NCI-H1105 treated with DMSO at 0.1 percent for 48 hours (cell line): Measurements from ENCODE around the gene SLIT3.

Experiments
- DNase-seq: peaks from one replicate; lab custom pipeline; 2025; lab: John Stamatoyannopoulos, UW

Gene SLIT3

DNA sequence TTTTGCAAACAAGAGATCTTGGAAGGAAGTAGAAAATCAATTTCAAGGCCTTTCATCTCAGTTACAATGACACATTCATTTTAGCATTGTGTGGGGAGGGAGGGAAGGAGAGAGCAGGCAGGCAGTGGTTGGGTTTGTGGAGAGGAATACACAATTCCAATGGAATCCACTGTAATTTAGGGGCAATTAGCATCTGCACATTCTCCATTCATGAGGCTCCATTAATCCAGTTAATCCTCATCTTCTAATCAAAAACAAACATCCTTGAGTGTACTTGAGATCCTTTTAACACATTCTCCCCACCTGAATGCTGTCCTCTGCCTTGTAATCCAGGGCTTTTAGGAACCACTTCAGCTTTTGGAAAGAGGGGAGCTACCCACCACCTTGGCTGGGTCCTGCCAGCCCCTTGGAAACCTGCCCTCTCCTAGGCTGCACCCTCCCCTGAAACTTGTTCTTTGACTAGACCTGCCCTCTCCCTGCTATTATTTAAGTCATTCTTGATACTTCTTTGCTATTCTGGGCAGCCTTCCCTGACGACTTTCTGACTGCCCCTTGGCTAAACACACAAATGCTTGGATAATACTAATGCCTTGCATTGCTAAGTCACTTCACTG lies 271.2 kb downstream of the SLIT3 start:
- peak; percentile 88 for DNase-seq

DNA sequence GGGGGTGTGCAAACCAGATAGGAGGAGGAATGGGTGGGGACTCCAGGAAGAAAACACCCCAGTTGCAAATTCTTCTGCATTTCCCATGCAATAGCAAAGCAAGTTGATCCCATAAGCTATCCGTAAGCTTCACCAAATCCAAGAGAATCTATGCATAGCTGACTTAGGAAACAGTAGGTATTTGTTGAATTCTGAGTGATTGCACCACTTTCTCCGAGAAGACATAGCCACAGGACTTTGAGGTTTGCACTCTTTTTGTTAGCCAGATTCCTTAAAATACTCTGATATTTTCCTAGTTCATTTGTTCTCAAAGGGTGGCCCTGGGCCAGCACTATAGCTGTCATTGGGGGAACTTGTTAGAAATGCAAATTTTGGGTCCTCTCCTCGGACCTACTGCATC lies 271.9 kb downstream of the SLIT3 start:
- DNase-seq: no peak

DNA sequence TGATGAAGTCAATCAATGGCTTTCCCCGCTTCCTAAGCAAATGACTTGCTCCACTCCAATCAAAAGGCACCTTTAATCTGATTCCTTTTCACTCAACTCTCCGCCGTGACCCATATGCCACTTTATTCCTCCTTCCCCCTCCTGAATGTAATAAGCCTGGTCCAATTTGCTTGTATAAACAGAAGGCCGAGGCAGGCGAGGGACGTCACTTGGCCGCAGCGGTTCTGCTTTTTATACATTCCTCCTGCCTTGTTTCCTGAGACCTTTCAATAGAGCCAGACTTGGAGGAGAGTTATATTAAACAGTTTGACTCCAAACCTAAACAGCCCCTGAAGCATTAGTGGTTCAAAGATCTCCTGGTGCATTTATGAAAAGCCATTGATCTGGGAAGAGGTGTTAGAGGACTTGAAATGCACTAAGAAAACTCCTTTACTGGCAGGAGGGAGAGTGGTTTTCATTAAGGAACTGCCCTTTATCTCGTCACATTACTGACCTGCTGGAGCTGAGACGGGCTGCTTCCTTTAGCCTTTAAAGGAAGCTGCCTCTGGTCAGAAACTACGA lies 273.4 kb downstream of the SLIT3 start:
- DNase-seq: no peak

DNA sequence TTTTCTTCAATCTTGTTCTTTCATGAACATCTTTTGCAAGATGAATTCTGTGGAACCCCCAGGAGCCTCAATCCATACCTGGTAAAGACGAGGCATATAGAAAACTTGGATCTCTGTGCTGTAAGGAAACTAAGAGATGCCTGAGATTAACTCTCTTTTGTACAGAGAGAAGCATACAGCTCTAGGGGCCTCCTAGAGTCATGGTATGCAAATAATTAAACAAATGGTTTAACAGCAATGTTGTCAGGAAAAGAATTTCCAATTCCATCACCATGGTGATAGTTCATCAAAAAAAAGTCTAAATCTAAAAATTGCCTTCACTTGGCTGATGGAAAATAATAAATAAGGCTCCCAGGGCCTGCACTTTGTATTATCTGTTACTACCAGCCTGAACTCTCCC lies 275.4 kb downstream of the SLIT3 start:
- DNase-seq: no peak

DNA sequence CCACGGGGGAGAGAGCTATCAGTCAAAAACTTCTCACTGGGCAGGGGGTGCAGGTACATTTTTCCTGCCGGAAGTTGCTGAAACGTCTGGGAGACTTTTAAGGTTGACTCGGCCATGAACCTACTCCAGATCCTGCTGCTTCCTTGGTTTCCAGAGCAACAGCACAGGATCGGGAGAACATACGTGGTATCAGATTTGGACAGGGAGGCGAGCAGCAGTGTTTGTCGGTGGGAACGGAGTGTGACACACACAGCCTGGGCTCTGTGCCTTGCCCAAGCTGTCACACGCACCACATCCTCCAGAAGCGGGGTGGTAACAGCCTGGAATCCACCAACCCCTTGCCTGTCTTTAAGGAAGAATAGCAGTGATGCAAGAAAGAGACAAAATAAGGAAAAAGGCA lies 276.5 kb downstream of the SLIT3 start:
- no peak for DNase-seq

DNA sequence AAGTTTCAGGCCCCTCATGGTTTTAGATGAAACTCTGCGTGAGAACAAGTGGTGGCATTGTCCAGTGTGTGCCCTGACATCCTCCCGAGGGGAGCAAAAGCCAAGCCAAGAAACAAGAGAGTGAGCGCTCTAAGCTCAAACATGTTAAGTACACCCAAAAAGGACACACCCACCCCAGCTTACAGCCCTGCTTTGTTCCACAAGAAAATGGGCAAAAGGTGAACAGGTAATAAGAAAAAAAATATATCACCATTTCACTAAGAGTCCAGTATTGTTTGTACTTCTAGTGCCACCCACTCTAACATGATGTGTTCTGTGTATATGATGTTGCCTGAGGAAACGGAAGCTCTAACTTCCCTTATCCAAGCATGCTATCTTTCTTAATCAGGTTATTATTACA lies 278.2 kb downstream of the SLIT3 start:
- DNase-seq: no peak

DNA sequence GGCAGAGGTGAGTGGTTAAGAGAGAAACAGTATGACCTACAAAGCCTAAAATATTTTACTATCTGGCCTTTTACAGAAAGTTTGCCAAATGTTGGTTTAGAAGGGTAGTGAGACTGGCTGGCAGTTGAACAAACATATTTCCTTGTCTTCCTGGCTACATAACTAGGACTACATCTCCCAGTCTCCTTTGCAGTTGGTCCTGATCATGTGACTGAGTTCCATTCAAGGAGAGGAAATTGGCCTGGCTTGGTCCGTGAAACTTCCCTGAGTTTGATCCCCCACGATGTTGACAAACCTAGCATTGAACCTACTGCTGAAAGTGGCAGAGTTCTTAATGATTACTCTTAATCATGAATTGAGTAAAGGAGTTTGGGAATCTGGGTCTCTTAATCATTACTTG lies 280.8 kb downstream of the SLIT3 start:
- DNase-seq: peak; percentile 10

DNA sequence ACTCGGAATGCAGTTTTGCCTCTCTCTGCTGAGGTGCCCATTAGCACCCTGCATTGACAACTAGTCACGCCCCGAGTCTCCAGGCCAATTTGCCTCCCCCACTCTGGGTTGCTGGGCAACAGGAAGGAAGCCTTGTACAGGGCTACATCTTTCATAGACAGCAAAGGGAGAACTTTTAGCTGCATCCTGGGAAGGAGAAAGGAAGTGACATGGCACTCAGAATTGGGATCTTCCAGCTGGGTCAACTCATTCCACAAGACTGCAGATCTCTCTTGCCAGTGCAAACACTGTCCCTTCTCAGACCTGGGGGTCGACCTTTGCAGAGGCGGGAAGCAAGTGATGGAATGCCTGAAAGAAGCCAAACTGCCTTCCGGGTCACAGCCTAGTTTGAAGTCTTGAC lies 282.0 kb downstream of the SLIT3 start:
- DNase-seq: no peak

DNA sequence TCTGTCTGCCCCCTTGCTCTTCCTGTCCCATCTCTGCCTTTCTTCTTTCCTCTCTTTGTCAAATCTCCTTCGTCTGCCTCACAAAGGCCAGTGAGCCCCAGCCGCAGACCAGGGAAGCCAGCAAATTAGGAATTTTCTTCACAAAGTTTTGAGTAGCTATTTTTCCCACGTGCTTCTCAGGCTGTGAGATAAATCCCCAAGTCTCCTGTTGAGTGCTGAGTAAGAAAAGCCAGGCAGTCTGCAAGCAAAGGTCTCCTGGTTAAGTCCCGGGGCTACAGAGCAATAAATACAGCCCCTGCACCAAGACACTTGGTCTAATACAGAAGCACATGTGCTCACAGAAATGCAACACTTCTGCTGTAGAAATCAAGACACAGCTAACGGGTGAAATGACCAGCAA lies 284.9 kb downstream of the SLIT3 start:
- no peak for DNase-seq

DNA sequence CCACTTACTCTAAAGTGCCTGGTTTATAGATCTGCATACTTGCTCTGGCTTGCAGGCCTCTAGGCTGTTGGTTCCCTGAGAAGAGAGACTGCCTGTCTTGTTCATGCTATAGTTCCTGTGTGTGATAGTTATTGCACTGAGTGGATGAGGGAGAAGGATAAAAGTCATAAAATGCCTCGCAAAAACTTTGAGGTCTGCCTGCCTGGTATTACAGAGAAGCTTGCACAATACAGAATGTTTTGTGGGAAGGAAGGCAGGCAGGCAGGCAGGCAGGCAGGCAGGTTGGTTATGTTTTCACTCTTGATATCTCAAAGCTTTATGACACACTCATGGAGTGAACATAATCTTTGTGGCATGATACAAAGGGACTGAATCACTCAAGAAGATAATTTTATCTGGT lies 287.1 kb downstream of the SLIT3 start:
- no peak for DNase-seq

DNA sequence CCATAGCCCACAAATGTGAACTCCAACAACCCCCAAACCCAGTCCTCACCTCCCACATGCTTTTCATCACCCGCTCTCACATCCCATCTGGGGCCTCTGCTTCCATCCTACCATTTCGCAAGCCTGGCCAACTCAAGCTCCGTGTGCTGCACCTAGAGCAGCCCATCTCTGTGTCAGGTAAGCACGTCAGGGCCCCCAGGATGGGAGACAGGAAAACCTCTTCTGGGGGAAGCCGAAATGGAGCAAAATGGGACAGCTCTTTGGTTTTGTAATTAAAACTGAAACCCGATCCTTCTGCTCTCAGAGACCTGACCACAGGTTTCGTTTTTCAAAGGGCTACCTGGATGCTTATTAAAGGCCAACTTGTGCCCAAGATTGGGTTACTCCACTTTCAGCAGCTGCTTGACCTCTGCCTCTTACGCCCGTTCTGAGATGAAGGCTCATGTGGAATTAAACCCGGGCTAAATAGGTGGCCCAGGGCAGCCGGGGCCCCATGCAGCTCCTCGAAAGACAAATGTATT lies 287.7 kb downstream of the SLIT3 start:
- DNase-seq: no peak

DNA sequence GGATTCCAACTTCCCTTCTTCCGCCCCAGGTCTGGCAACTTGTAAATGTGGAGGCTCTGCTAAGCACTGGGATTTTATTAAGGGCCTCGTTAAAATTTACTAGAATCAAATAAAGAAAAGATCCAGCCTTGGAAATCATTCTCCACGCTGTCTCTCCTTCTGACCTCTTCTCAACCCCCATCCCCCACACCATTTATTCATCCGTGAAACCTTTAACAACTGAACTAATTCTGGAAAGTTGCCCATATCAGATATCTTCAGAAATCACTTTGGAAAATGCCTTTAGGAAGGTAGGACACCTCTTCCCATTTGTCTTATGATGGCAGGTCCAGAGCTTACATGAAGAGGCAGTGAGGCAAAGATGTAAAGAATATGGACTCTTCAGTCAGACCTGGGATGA lies 288.5 kb downstream of the SLIT3 start:
- DNase-seq: no peak

DNA sequence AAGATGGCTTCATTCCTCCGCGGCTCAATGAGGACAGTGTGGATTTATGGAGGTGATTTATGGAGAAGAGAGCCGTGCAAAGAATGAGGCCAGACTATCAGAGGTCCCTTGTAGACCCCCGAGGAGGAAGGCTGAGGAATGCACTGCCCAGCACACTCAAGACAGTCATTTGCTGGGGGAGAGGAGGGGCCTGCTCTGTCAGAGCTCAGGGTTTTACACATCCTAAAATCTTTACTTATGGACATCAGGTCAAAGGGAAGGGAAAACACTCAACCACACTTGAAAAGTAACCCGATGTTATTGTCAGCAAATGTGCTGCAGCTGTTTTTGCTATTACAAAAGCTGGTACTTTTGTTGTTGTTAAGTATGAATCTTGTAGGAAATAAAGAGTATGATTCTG lies 289.5 kb downstream of the SLIT3 start:
- DNase-seq: no peak

DNA sequence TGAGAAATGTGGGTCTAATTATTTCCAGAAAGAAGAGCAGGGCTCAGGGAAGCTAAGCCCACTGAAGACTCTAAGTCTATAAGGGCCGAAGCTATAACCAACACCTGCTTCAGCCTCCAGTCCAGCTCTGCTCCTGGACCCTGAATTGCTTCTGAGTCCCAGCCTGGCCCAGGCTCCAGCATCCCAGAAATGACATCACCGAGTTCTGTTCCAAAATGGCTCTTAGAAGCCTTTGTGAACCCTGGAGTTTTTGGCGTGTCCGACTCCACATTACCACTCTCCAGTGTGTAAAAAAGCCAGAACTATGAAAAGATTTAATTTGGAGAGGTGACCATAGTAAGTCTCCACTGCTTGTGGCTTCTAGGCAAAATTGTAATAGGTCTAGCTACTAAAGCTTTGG lies 289.9 kb downstream of the SLIT3 start:
- no peak for DNase-seq

DNA sequence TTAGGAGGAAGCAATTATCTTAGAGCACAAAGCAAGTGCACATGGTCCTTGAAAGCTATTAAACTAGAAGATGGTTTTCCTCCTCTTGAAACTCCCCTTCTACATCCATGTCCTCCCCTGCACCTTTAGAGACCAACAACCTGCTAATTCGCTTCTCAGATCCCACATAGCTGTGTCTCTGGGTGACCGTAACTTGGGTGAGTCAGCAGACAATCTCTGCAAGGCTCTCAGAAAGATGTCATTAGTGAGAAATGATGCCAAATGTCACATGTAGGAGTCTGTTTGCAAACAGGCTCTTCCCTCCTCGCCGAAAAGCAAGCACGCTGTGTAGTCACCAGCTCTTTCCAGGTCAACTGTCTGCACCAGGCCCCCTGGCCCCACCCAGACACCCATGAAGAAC lies 291.8 kb downstream of the SLIT3 start:
- no peak for DNase-seq

DNA sequence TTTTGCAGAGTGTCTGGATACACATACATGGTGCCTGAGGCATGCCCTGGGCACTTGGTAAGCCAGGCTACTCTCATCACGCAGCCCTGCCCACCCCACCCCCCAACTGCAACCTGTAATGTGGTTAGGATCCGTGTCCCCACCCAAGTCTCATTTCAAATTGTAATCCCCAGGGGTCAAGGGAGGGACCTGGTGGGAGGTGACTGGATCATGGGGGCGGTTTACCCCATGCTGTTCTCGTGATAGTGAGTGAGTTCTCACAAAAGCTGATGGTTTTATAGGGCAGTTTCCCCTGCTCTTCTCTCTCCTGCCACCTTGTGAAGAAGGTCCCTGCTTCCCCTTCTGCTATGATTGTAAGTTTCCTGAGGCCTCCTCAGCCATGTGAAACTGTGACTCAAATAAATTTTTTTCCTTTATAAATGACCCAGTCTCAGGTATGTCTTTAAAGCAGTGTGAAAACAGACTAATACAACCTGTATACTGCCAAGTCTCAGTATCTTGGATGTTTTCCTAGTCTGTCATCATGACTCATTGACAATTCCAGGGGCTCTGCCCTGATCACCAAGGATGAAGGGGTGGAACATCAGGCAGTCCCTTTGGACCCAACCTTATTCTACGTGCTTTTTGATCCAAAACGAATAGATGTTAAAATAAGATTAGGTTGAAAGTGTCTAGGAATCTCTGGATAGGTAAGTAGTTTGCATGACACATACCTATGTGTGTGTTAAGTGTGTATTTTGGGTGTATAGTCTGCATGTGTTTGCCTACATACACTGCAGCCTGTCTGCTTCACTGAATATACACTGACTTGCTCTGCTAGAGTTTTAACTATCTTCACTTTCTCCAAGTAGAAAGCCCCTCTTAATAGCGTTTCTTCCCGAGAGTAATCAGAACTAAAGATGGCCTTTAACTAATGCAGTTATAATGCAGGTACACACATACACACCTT lies 293.8 kb downstream of the SLIT3 start:
- DNase-seq: no peak

DNA sequence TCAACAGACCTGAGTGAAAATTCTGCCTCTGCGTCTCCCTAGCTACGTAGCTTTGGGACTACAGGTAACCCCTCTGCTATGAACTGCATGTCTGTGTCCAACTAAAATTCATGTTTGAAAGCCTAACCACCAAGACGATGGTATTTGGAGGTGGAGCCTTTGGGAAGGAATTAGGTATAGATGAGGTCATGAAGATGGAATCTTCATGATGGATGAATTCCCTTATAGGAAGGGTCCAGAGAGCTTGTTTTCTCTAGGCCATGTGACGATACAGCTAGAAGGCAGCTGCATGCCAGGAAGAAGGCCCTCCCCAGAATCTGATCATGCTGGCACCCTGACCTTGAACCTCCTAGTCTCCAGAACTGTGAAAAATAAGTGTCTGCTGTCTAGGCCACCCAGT lies 296.4 kb downstream of the SLIT3 start:
- no peak for DNase-seq

DNA sequence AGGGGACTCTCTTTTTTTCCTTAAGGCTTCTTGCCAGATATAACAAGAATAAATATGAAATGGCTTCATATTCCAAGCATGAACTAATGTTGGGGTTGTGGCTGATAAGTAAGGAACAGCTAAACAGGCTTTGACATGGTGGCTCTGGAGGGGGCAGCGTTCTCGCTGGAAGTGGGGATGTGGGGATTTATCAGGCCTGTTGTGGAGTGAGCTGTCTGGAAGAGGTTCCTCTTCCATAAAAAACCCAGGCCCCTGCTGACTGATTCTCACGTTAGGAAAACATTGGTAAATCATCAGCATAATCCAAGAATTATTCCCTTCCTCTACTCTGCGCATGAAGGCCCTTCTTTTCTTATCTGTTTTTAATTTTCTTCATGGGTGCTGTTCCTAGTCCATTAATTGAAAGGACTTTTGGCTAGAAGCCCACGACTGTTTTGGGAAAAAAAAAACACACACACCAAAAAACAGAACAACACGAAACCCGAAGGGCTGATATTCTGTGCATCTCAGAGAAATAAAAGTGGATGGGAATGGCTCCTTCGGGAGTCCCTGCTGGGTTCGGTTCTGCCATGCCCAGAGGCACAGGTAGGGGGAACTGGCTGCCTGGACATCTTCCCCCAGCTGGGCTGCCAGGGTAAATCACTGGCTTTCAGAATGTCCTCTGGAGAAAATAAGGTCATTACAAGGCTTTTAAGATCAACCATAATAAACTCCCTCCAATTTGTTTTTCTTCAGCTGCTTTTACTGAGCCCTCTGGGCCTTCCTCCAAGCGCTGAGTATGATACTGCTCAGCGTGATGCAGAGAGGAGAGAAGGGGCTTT lies 297.0 kb downstream of the SLIT3 start:
- DNase-seq: no peak

DNA sequence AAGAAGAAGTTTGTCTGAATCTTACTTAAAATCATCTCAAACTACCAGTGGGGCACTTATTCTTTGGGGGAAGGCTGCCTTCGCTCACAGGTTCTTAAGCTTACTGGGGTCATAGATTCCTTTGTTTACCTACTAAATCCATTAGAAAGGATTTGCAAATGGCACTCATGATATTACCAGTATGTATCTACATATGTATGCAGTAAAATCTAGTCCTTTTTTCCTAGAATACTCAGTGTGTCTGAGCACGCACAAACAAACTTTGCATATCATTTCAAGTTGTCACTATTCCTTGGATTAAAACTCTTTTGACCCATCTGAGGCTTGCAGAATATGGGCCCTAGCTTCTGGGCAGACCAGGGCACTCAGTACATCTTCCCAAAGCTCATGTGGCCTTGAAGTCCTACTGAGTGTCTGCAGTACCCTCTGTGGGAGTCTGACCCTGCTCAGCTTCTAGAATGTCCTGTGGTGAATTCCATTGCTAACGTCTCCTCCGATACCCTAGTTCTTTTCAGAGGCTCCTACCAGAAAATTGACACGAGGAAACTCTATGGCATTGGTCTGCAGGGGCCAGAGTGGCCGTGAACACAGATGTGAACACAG lies 297.9 kb downstream of the SLIT3 start:
- DNase-seq: no peak

DNA sequence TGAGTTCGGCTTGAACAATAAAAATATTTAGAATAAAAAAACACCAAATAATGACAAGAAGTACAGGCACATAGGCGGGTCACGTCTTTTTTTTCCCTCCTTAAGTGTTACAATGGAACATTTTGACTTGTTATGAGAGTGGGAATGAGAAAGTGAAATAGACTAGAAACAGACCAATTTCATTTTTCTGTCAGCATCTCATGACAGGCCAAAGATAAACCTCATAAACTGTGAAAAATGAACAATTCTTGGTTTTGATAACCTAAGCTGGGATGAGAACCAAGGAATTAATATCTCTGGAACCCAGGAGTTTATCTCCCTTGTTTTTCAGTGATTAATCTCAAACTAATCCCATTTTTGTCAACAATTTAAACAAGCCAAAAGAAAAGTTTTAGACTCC lies 299.5 kb downstream of the SLIT3 start:
- DNase-seq: no peak

DNA sequence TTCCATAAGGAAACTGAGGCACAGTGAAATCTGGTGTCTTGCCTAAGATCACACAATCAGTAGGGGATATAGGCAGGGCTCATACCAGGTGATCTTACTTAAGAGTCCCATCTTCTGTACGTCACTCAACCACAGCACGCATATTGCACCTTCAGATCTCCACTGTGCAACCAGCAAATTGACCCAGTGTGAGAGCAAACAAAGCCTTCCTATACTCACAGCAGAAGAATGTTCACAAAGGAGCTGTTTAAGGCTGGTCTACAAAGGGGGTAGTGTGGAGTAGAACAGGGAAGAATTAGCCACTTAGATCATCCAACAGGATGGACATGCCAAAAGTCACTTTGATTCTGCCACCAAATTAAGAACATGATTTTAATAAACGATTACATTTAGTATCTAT lies 305.9 kb downstream of the SLIT3 start:
- DNase-seq: no peak

DNA sequence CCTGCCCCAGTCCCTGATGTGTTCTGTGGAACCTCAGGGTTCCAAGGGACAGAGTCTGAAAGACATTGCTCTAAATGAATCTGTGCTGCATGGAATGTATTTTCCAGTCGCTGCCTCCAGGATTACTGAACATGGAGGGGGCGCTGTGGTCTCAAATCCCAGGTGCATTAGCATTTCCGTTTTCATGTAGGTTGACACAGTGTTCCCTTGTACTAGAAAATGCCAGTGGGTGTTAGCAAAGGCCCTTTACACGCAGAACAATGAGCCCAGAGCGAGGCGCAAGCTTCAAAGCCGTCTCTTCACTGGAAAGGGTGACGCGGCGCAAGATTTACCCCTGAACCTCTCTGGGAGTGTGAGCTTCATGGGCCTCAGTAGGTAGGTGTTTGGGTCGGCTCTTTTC lies 308.3 kb downstream of the SLIT3 start:
- no peak for DNase-seq
